Adrenal gland (tissue), 12 donors: ENCODE data around the gene FMN1. TPM values are rescaled to one million over a fixed set of nuclear protein-coding genes. Genes with fewer than 3 reads are reported as not detected.

Experiments
- DNase-seq, 7 donors: peaks; one replicate each; pipeline ENCODE4 v3.0.0-alpha.2; 2019 to 2020
- H3K27ac ChIP-seq, 5 donors: fragments of 200-600 bp; sonication (generic) in 4 of 5; 1 replicate in 3 of 5; 2 replicates in 2 of 5; pipeline versions ENCODE4 v1.5.1 to v1.8.0; 2016 to 2020; ENCODE audit warnings: mild to moderate bottlenecking in 1 of 5
- H3K27me3 ChIP-seq: fragments of 200-600 bp; 2 replicates; pipeline ENCODE4 v1.8.0; 2021
- H3K36me3 ChIP-seq, 2 donors: fragments of 200-600 bp; replicated peaks in 1 of 2; 1 replicate in 1 of 2; 2 replicates in 1 of 2; pipeline versions ENCODE4 v1.5.1 to v1.8.0; 2018 to 2022
- H3K4me1 ChIP-seq, 2 donors: fragments of 200-600 bp; replicated peaks in 1 of 2; 1 replicate in 1 of 2; 2 replicates in 1 of 2; pipeline versions ENCODE4 v1.5.1 to v1.8.0; 2018 to 2021
- H3K4me3 ChIP-seq, 4 donors: fragments of 200-600 bp; sonication (generic) in 3 of 4; one replicate each; pipeline ENCODE4 v1.5.1; 2016 to 2018
- H3K9me3 ChIP-seq, 3 donors: fragments of 200-600 bp; sonication (generic) in 1 of 3; replicated peaks in 1 of 3; 1 replicate in 2 of 3; 2 replicates in 1 of 3; pipeline versions ENCODE4 v1.5.1 to v1.8.0; 2016 to 2021
- CTCF ChIP-seq, 6 experiments: fragments of 450-650 bp in 4 of 6; fragments of 200-600 bp in 2 of 6; sonication (generic) in 1 of 6; IDR thresholded peaks; 1 replicate in 5 of 6; 2 replicates in 1 of 6; pipeline versions ENCODE4 v1.5.1 to v1.8.0; 2016 to 2021; ENCODE audit warnings: antibody characterized with exemption in 6 of 6, mild to moderate bottlenecking in 2 of 6, moderate library complexity in 1 of 6
- POLR2A ChIP-seq, 2 donors: fragments of 450-650 bp; IDR thresholded peaks; one replicate each; pipeline ENCODE4 v1.6.1; 2017; ENCODE audit warnings: antibody characterized with exemption in 2 of 2, mild to moderate bottlenecking in 2 of 2, moderate library complexity in 1 of 2
- WGBS, 4 donors: extraction: QIAGEN DNeasy Blood & Tissue Kit in 2 of 4; methylation state at CpG; one replicate each; pipeline versions ENCODE4 v1.1.5 to v1.1.7; 2013 to 2017; 5-methylcytosine and 5-hydroxymethylcytosine counted together
- intact Hi-C, 2 donors: fragments of 100-400 bp; cut with DNase I; formaldehyde crosslinking; loops; one replicate each; pipeline versions ENCODE4 v1.14.1 to v1.15.0; 2022 to 2023
- polyA plus RNA-seq, 3 donors: library from polyadenylated mRNA; stranded (reverse); fragments of 200-250 nt in 2 of 3; fragments of 350-450 nt in 1 of 3; fragmentation: Illumina TruSeq in 1 of 3; extraction: RNeasy Lipid Tissue Mini Kit (QIAGEN cat#74804) in 1 of 3; gene quantifications; one replicate each; pipeline ENCODE4 v1.2.3, GENCODE V29; 2013 to 2014
- total RNA-seq, 9 donors: library from RNA; depleted of rRNA in 4 of 9; stranded (reverse); fragments of >200 nt in 4 of 9; fragments of 120-200 nt in 1 of 9; fragmentation: NEBNext Ultra II Directional in 1 of 9; extraction: Animal tissue kit (Norgen Biotek cat#: 25700) in 1 of 9; gene quantifications; one replicate each; pipeline versions ENCODE4 v1.1.0 to v1.2.4, GENCODE V29; 2013 to 2023
- donor health status: healthy with polysubstance abuse.
- donor health status: Bipolar disorder and iron deficiency.
- donor health status: DM: yes; HTN: yes; CAD: no.
- donor health status: DM: no; HTN: no; CAD: no.
- donor health status: DM: no; HTN: no; CAD: no.
- donor health status: DM: yes; HTN: yes; CAD: no.

Gene FMN1
- total and polyA plus RNA-seq, 12 donors: 0.37 to 29.2 (median 11.4) TPM

- DNase-seq: no peak
- Histone ChIP-seq H3K36me3 (no peaks in the 10 kb centered on the region), H3K27me3 (no peaks in the 10 kb centered on the region), H3K4me3 (no peak overlapping the region), H3K27ac (no peak overlapping the region), H3K9me3 (no peaks in the 10 kb centered on the region), H3K4me1 (no peaks in the 10 kb centered on the region)
- no peak for TF ChIP-seq CTCF (IDR thresholded peaks at IDR 0.05)
- no peak for TF ChIP-seq POLR2A (IDR thresholded peaks at IDR 0.05)
- 71 to 79% (median 75%) methylated on average over 1 of the region's 1 CpG for WGBS, 4 donors
- intact Hi-C loops: no loop called here
These were observed 179.9 kb downstream of the FMN1 start for GRCh38 chr15:33014586-33014985.

- no peaks in the 10 kb centered on the region for H3K27me3 ChIP-seq
- intact Hi-C loops: no loop called here
These were observed 180.6 kb downstream of the FMN1 start for GRCh38 chr15:33013827-33014445.

GRCh38 chr15:33011976-33012375 lies 182.5 kb downstream of the FMN1 start:
- no peak for DNase-seq
- Histone ChIP-seq H3K27me3 (no peaks in the 10 kb centered on the region), H3K4me3 (no peak overlapping the region), H3K27ac (no peak overlapping the region), H3K36me3 (no peaks in the 10 kb centered on the region), H3K9me3 (no peaks in the 10 kb centered on the region), H3K4me1 (no peaks in the 10 kb centered on the region)
- TF ChIP-seq POLR2A (IDR thresholded peaks at IDR 0.05) (no peak), CTCF (IDR thresholded peaks at IDR 0.05) (no peak)
- intact Hi-C loops: no loop called here
- WGBS, 4 donors: 69 to 93% (median 78%) methylated on average over 3 of the region's 3 CpGs

More at GRCh38 chr15:33013827-33014445, 180.6 kb downstream of the FMN1 start:
- Histone ChIP-seq H3K27ac (no peak overlapping the region), H3K9me3 (no peaks in the 10 kb centered on the region), H3K4me3 (no peak overlapping the region), H3K4me1 (no peaks in the 10 kb centered on the region), H3K36me3 (no peaks in the 10 kb centered on the region)
- TF ChIP-seq CTCF (IDR thresholded peaks at IDR 0.05) (no peak), POLR2A (IDR thresholded peaks at IDR 0.05) (no peak)
- no peak for DNase-seq
- WGBS, 4 donors: 65 to 81% (median 70%) methylated on average over 3 of the region's 3 CpGs

- H3K36me3 ChIP-seq: no peaks in the 10 kb centered on the region
- no peaks in the 10 kb centered on the region for H3K9me3 ChIP-seq
- H3K4me1 ChIP-seq: no peaks in the 10 kb centered on the region
- WGBS, 4 donors: 76 to 83% (median 80%) methylated on average over 4 of the region's 4 CpGs
- H3K27me3 ChIP-seq: no peaks in the 10 kb centered on the region
- DNase-seq: no peak
- intact Hi-C loops: no loop called here
- H3K27ac ChIP-seq: no peak overlapping the region
- no peak overlapping the region for H3K4me3 ChIP-seq
- TF ChIP-seq POLR2A (IDR thresholded peaks at IDR 0.05): no peak
These were observed 184.9 kb downstream of the FMN1 start for GRCh38 chr15:33009603-33010002.

- H3K9me3 ChIP-seq: no peaks in the 10 kb centered on the region
- WGBS, 4 donors: 61 to 81% (median 76%) methylated on average over 5 of the region's 5 CpGs
- no peak for TF ChIP-seq POLR2A (IDR thresholded peaks at IDR 0.05)
- no peak for TF ChIP-seq CTCF (IDR thresholded peaks at IDR 0.05)
- H3K27ac ChIP-seq: no peak overlapping the region
- H3K4me3 ChIP-seq: no peak overlapping the region
- no peaks in the 10 kb centered on the region for H3K27me3 ChIP-seq
- DNase-seq: no peak
- H3K36me3 ChIP-seq: no peaks in the 10 kb centered on the region
- H3K4me1 ChIP-seq: no peaks in the 10 kb centered on the region
- intact Hi-C loops: no loop called here
These were observed 185.5 kb downstream of the FMN1 start for GRCh38 chr15:33009026-33009425.
